Activated CD4-positive, CD25-positive, alpha-beta regulatory T cell treated with anti-CD3 and anti-CD28 coated beads, Interleukin-2, amount 50 U/mL, for 16 hours (primary cell): Measurements from ENCODE around the gene MBOAT1.
"Not testable (repeated sequence)": the region's sequence is repeated elsewhere in the genome, so short reads cannot be mapped to it uniquely, and the experiment has no call there.

ENCODE experiments used
- DNase-seq: peaks from one replicate; pipeline ENCODE4 v3.0.0-alpha.2; 2020; ENCODE audit warnings: low read depth, low spot score

MBOAT1 gene

DNA sequence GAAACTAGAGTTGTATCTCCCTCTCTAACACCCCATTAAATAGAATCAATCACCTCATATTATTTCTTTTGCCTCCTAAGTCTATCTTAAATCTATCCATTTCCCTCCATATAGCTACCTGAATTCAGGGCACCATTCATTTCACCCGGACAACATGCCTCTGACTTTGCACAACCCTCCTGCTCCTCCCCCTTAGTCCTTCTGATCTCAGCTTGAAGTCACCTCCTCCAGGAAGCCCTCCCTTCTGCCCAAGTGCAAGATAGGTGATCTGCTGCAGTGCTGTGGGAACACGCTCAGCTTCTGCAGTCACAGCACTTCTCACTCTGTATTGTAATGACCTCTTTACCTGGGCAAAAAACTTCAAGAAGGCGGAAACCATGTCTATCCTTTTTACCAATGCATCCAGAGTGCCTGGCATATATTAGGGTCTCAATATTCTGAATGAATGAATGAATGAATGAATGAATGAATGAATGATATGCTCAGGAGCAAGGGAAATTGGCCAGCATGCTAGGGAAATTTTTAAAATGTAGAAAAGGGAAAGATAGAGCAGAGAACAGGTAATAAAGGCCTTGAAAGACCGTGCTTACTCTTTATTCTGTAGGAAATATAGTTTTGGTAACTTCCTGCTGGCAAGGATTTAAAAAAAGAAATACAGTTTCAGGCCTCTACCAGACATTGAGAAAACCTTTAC, 41.7 kb downstream of the MBOAT1 start:
- DNase-seq: no peak

DNA sequence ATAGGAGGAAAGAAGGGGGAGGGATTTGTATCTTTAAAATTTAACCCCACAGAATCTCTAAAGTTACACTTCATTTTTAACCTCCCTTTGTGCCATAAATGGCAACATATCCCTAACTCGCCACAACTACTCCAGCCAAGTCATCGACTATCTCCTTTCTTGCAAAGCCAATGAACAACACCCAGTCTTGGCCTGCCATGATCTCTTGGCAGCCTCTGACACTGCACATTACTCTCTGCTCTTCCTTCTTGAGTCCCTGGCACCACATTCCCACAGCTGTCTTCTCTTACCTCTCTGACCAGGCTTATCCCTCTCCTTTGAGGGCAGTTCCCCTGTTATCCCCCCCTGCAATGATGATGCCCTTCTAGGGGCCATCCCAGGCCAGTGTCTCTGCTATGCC, 42.5 kb downstream of the MBOAT1 start:
- no peak for DNase-seq

DNA sequence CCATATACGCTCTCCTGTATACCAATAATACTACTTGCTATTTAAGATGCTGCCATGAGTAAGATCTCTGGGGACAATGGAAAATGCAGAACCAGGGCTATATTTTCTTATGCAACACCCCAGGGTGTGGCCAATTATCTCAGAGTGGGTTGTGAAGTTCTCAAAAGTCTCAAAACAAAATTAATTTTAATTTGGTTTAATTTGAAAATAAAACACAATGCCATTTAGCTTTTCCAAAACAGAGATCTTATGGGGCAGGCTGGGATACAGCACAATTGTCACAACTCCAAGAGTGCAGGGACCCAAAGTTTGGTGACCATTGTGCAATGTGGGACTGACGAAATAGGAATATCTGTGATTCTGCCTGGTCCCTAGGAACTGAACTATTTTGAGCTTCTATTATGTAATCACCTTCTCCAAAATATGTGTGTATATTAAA, 43.1 kb downstream of the MBOAT1 start:
- DNase-seq: no peak

DNA sequence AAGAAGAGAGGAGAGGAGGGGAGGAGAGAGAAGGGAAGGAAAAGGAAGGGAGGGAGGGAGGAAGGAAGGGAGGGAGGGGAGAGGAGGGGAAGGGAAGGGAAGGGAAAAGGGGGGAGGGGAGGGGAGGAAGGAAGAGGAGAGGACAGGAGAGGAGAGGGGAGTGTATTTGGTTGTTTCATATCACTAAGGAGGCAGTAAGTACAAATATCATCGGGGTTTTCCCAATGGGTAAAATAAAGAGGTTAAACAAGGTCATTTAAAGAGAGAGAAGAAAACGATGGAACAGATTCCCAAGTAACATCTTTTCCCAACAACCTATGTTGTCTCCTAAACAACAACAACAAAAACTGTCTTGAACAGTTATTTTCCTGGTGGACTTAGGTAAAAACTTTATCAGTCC, 43.6 kb downstream of the MBOAT1 start:
- no peak for DNase-seq

DNA sequence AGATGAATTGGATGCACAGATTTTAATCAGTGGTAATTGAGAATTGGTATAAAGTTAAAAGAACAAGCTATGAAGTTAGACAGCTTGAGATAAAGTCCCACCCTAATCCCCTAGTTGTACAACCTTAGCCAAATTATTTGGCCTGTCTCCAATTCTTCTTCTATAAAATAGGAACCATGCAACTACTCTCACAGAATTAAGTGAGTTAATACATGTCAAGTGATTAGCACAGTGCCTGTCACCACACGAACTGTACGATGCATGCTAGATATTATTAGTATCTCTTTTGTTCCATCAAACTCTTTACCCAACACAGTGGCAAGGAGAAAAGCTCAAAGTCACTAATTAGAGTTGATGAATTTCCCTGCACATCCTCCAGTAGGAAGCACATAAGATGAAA, 44.7 kb downstream of the MBOAT1 start:
- DNase-seq: no peak

DNA sequence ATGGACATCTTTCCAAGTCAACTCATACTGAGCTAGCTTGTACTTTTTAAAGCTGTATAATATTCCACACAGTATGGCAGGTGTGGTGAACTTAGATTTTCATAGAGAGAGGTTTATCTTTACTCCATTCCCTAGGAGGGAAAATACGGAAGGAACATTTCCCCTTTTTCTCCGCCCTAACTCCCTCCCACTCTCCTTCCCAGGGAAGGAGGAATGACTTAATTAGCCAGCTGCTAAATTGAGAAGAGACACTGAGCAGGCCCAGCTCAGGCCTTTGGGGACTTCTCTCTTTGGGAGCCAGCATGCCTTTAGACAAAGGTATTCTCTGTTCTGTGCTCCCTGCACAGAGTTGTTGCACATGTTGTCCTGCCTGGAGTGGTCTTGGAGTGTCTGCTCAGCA, 46.1 kb downstream of the MBOAT1 start:
- no peak for DNase-seq

DNA sequence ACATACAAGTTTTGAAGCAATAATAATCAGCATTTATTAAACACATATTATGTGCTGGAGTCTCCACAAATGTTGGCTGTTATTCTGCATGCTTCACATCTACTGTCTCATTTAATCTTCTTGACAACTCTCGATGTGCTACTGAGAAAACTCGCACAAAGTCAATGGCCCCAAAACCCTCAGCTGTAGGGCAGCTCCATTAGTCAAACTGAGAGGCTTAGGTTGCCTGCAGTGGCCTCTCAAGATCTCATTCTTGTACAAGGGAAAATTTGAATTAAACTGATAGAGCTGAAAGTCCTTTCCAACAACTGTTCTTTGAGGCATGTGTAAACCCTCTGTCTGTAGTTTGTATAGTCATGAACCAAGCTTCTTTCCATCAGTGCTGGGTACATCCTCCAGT, 49.8 kb downstream of the MBOAT1 start:
- no peak for DNase-seq

DNA sequence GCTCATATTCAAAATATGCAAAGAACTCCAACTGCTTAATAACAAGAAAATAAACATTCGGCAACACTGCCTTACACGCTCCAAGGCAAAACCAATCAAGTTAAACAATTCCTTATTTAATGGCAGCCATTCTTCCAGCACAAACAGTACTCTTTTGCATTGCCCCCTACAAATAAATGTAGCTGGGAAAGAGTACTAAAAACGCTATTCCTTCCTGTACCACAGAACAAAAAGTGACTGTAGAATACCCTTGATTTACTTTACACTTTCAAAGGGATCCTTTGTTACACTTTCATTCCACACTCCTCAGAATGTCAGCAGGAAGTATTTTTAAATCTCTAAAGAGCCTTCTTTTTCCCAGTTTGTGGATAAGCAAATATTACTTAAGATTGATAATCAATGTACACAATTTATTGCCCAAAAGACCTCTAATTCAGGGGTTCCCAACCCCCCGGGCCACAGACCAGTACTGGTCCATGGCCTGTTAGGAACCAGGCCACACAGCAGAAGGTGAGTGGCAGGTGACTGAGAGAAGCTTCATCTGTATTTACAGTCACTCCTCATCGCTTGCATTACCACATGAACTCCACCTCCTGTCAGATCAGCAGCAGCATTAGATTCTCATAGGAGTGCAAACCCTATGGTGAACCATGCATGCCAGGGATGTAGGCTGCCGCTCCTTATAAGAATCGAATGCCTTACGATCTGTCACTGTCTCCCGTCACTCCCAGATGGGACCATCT, 51.6 kb downstream of the MBOAT1 start:
- DNase-seq: no peak

DNA sequence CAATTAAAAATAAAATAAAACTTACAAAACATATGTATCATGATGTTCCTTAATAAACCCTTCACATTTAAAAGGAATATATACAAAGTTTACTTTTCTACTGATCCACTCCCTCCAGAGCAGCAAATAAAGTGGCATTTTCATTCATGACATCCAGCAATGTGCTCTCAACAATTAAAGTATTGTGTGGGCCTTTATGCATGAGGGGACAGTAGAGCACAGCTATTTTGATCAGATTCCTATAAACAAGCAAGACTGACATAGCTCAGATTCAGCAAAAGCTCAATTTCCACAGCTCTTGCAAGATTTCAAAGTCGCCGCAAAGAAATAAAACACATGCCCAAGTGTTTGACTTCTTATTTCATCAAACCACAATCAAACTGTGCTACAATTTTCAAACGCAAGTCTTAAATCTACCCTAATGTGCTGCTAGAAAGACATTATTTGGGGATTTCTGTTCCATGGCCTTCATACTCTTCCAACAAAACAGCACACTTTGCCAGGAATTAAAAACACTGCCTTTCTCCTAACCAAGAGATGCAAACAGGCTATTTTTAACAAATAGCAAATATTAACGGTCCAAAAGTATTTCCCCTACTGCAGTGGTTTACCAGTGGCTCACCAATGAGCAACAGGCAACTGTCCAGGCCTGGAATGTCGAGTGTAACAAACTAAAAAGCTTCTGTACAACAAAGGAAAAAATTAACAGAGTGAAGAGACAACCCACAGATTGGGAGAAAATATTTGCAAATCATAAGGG, 52.3 kb downstream of the MBOAT1 start:
- no peak for DNase-seq

DNA sequence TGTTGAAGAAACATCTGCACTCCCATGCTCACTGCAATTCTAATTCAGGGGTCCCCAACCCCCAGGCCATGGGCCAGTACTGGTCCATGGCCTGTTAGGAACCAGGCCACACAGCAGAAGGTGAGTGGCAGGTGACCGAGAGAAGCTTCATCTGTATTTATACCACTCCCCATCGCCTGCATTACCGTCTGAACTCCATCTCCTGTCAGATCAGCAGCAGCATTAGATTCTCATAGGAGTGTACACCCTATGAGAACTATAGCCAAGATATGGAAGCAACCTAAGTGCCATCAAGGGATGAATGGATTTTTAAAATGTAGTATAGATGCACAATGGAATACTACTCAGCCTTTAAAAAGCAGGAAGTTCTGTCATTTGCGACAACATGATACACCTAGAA, 53.2 kb downstream of the MBOAT1 start:
- no peak for DNase-seq

DNA sequence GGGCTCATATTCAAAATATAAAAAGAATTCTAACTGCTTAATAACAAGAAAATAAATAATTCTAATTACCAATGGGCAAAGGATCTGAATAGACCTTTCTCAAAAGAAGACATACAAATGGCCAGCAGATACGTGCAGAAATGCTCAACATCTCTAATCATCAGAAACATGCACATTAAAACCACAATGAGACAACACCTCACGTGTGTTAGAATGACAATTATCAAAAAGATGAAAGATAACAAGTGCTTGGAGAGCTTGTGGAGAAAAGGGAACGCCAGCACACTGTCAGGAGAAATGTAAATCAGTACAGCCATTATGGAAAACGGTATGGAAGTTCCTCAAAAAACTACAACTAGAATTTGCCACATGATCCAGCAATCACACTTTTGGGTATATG, 53.6 kb downstream of the MBOAT1 start:
- DNase-seq: no peak

DNA sequence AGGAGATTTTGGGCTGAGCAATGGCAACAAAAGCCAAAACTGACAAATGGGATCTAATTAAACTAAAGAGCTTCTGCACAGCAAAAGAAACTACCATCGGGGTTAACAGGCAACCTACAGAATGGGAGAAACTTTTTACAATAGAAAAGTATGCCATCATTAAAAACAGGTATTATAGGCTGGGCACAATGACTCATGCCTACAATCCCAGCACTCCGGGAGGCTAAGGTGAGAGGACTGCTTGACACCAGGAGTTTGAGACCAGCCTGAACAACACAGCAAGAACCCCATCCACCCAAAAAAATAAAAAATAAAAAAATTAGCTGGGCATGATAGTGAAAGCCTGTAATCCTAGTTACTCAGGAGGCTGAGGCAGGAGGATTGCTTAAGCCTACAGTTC, 55.4 kb downstream of the MBOAT1 start:
- no peak for DNase-seq

DNA sequence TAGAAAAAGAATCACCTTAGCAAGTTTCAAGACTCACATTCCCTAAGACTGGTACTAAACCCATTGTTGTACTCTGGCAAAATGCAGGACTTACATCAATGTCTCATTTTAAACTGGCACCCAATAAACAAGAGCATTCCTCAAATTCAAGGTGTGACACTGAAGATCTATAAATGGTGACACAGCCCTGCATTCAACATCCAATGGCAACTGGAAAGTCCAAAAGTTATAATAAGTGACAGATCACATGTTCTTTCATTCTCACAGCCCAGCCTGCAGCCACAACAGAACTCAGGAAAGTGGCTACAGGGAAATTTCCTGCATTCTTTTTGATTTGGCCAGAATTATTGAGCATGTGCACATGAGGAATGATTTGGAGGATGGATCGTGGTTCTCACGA, 57.5 kb downstream of the MBOAT1 start:
- DNase-seq: no peak

DNA sequence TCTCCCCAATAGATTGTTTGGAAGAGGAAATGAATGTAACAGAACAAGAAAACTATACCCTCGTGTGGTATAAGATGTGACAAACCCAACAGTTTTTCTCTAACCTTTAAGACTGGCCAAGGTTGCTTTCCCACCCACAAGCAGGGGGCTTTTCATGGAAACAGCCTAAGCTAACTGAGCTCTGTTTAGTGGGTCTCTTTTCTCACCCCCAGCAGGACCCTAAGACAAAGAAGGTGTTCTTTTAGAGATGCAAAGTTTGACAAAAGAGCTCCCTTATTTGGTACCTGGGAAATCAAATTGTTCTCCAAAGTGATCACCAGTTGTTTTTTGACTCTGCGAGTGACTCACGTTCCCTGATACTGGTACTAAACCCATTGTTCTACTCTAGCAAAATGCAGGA, 59.1 kb downstream of the MBOAT1 start:
- DNase-seq: no peak

DNA sequence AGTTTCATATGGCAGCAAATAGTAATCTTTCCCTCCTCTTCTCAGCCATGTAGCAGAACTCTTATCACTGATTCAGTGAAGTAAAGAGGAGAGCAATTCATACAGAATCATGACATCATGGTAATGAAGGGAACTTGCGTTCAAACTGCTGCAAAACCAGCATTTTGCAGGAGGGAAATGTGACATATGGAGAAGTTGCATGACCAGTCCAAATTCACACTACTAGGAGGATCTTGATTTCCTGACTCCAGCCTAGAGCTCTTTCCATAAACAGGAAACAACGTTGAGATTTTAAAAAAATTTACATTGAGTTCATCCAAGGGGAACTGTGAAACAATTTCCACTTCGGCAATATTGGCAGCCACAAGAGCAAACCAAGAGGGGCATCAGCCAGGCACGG, 63.8 kb downstream of the MBOAT1 start:
- no peak for DNase-seq

DNA sequence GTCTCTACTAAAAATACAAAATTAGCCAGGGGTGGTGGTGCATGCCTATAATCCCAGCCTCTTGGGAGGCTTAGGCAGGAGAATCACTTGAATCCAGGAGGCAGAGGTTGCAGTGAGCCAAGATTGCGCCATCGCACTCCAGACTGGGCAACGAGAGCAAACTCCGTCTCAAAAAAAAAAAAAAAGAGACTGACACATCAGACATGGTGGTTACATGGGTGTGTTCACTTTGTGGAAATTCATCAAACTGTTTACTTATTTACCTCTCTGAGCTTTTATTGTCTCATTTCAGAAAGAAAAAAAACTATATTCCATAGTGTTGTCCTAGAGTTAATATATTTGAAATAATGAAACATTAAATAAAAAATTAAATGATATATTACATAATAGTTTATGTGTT, 64.8 kb downstream of the MBOAT1 start:
- DNase-seq: no peak

DNA sequence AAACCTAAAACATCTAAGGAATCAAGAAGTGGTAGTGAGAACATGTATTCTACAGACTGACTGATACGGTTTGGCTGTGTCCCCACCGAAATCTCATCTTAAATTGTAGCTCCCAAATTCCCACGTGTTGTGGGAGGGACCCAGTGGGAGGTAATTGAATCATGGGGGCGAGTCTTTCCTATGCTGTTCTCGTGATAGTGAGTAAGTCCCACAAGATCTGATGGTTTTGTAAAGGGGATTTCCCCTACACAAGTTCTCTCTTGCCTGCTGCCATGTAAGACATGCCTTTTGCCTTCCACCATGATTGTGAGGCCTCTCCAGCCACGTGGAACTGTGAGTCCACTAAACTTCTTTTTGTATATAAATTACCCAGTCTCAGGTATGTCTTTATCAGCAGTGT, 65.4 kb downstream of the MBOAT1 start:
- DNase-seq: not testable (repeated sequence)

DNA sequence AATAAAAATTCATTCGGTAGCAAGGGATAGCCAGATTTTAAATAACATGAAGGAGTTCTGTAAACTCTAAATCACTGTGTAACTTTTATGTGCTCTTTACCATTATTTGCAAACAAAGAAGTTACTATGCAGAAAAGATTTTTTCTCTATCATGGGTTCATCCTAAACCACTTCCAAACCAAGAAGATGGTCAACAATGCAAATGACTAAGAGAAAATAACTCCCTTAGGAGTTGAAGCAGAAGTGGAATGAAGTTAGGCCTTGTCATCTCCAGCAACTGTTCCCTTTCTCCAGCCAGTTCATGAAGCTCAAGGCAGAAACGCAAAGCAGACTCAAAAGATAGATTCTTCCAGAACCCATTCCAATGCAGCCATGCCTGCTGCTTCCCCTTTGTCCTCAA, 66.0 kb downstream of the MBOAT1 start:
- no peak for DNase-seq

DNA sequence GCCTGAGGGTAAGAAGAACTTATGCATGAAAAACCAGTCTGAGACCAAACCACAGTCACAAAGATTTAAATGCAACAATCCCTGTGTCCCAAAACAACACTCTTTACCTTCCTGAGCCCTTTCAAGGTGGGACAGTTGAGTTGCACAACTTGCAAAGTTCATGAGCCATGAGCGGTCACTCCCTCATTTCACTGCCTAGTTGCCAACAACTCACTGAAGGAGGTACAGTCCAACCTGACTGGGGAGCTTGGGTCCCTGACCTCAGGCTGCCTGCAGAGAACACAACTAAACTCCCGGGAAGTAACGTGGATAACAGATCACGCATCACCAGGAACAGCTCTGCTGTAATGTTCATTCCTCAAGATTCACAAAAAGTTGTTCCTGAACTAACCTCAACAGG, 69.4 kb downstream of the MBOAT1 start:
- no peak for DNase-seq

DNA sequence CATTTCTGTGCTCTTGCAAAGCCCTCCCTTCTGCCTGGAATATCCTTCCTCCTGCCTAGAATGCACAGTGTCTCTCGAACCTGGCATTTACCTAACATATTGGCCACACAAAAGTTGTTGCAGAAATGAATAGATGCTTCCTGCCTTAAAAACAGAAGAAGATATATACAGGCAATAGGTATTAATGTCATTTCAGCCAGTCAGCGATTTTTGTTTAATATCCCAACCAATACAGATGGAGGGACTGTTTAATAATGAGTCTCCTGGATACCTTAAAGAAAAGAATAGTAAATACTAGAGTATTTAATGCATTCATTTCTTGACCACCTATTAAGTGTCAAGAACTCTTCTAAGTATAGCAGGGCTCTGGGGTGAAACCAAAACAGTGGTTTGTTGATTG, 70.3 kb downstream of the MBOAT1 start:
- no peak for DNase-seq

DNA sequence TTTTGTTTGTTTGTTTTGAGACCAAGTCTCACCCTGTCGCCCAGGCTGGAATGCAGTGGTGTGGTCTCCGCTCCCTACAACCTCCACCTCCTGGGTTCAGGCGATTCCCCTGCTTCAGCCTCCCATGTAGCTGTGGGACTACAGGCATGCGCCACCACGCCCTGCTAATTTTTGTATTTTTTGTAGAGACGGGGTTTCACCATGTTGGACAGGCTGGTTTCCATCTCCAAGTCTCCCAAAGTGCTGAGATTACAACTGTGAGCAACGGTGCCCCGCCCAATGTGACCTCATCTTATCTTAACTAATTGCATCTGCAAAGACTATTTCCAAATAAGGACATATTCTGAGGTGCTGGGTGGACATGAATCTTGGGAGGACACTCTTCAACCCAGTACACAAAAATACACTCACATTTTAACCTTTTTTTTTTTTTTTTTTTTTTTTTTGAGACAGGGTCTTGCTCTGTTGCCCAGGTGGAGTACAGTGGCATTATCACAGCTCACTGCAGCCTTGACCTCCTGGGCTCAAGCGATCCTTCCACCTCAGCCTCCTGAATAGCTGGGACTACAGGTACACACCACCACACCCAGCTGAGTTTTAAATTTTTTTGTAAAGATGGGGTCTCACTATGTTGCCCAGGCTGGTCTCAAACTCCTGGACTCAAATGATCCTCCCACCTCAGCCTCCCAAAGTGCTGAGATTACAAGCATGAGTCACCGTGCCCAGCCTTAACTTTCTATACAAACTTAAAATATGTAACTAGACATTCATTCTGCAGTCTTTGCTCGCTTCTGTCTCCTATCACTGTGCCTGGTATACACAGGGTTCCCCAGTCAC, 72.9 kb downstream of the MBOAT1 start:
- not testable (repeated sequence) for DNase-seq

DNA sequence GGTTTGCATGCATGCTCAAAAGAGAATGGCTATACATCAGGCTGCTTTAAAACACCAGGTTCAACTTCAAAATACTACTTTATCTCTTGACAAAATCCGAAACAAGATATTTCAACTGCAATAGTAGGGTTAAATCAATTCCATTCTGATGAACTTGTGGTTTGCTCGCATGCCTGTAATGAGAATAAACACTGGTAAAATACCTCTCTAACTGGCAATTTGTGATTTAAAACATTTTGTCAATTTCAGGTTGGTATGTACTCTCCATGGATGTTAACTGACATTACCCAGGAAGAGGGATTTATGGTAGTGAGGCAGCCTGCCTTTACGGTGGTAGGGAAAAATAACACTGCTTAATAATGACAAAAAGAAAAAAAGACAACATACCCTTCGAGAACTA, 74.4 kb downstream of the MBOAT1 start:
- DNase-seq: no peak
